Measurements from ENCODE around the gene PPIE.
"Not testable (repeated sequence)": the region's sequence is repeated elsewhere in the genome, so short reads cannot be mapped to it uniquely, and the experiment has no call there.

The PPIE gene

GRCh38 chr1:39779821-39780220 lies 41.1 kb downstream of the PPIE start:
- DNase-seq, result no peak

GRCh38 chr1:39781349-39781715 lies 42.6 kb downstream of the PPIE start:
- DNase-seq, result no peak

DNA sequence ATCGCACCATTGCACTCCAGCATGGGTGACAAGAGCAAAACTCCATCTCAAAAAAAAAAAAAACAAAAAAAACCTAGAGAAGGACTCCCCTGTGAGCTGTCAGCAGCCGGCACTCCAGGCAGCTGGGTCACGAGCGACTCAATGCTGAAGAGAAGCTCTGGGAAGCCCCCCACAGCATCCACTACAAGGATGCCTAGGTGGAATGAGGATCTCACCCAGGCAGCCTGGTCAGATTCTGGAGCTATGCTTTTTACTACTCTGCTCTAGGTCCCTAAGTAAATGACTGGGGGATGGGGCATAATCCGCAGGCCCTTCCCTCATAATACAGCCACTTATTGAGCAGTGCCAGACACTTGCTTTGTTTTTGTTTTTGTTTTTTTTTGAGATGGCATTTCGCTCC lies 43.4 kb downstream of the PPIE start:
- DNase-seq, result no peak

DNA sequence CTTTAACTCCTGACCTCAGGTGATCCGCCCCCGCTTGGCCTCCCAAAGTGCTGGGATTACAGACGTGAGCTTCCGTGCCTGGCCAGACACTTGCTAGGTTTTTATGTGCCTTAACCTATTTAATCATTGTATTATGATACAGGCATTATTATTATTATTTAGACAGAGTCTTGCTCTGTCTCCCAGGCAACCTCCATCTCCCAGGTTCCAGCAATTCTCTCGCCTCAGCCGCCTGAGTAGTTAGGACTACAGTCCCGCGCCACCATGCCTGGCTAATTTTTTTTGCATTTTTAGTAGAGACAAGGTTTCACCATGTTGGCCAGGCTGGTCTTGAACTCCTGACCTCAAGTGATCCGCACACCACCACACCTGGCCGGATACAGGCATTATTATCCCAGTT lies 44.0 kb downstream of the PPIE start:
- not testable (repeated sequence) for DNase-seq

- DNase-seq, result not testable (repeated sequence)
Measured at GRCh38 chr1:39786303-39787107, 47.8 kb downstream of the PPIE start.

GRCh38 chr1:39787108-39787375 lies 48.4 kb downstream of the PPIE start:
- not testable (repeated sequence) for DNase-seq

DNA sequence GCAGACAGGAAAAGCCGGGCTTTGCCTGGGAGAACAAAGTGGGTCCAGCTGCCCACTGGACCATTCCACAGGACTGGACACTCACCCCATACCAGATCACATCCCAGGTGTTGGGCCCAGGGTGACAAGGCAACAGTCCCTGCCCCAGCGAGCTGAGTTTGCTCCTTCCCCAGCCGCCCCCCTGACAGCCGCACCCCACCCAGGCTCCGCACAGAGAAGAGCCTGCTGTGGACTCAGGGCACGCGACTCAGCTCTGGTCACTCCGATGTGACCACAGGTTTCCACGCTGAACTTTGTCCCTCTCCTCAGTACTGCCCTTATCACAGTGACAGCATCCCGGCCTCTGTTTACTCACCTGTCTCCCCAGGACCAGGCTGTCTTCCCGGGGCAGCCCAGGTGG lies 48.8 kb downstream of the PPIE start:
- no peak for DNase-seq

GRCh38 chr1:39787964-39788363 lies 49.3 kb downstream of the PPIE start:
- not testable (repeated sequence) for DNase-seq

- no peak for DNase-seq
Measured at GRCh38 chr1:39788426-39788757, 49.7 kb downstream of the PPIE start.

DNA sequence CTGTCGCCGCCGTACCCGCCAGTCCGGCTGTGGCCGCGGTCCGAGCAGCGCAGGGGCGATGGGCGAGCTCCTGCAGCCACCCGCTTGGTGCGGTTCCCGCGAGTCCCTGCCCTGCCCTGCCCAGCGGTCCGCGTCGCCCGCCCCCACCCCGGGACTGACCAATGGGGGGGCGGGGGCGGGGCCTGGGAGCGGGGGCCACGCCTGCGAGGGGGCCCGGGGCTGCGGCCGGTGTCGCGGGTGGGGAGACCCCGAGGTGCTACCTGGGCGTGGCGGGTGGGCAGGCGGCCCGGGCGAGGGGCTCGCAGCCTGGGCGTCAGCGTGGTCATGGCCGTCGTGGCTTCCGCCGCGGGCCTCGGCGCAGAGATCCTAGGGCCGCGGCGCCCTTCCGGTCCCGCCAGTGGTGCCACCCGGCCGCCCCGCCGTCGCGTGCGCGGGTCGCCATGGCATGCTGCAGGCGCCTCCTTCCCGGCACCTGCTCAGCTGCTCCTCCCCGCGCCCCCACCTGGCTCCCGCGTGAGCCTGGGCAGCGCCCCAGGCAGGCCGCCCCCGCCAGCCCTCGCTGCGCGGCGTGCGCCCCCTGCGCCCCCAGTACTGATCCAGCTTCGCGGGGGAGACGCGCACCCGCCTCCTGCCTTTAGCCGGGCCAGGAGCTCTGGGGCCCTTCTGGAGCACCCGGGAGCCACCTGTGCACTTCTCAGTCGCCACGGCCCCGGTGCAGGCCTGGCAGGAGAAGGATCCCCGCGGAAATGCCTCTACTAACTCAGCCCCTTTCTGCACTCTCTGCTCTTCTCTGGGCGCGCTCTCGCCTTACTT lies 50.3 kb downstream of the PPIE start, which contains the start of gene BMP8B:
Gene BMP8B, minus strand, starts transcription at position 108 of the 813 bp plus-strand sequence. CDS start 380 bp downstream, outside the sequence.
- peak; percentile 25 to 32 for DNase-seq

- no peak for DNase-seq
Measured at GRCh38 chr1:39789571-39790110, 51.0 kb downstream of the PPIE start.

- no peak for DNase-seq
Measured at GRCh38 chr1:39791838-39792237, 53.2 kb downstream of the PPIE start.

DNA sequence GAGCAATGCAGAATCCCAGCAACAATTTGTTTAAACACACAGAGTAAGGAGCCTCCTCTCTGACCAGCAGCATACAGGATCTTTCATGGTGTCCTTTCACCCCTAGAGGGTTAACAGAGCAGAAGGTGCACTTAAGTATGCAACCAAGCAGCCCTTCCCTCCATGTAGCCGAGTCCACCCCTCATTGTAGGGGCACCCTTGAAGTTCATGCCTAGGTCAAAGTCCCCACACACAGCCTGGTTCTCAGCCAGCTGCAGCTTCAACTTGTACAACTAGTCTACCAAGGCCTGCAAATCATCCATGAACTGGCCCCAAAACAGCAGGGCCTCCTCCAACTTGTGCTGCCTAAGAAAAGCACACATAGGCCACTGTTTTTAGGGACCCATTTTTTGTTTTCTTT lies 57.0 kb downstream of the PPIE start:
- DNase-seq, result no peak

DNA sequence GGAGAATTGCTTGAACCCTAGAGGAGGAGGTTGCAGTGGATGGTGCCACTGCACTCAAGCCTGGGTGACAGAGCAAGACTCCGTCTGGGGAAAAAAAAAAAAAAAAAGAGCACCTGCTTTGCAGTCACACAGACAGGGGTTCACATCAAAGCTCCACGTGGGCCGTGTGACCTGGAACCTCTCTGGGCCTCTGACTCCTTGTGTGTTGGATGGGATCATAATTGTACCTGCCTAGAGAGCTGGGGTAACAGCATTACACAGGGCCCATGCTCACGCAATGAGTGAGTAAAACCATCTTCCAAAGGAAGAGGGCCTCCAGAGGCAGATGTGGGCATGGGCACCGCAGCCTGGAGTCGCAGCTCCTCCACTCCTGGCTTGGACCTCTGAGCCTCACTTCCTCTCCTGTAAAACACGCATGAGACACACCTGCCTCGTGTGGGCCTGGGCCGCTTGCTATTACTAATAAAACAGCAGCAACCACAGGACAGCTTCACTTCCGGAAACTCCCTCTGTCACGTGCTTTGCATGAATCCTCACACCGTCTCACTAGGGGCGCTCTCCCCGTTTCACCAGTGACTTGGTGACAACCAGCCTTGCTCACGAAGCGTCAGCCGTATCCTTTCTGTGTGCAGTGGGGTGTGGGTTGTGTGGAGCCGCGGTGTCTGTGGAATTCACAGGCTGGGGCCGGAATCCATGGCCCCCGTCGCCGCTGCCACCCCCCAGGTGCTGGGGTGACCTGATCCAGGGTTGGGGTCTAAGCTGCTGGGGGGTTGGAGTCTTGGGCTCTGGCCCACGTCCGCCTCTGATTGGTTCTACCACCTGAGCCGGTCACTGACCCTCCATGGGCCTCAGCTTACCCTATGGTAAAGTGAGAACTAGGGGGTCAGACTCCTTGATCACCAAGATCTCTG lies 60.4 kb downstream of the PPIE start:
- peak; percentile 77 to 91 for DNase-seq

DNA sequence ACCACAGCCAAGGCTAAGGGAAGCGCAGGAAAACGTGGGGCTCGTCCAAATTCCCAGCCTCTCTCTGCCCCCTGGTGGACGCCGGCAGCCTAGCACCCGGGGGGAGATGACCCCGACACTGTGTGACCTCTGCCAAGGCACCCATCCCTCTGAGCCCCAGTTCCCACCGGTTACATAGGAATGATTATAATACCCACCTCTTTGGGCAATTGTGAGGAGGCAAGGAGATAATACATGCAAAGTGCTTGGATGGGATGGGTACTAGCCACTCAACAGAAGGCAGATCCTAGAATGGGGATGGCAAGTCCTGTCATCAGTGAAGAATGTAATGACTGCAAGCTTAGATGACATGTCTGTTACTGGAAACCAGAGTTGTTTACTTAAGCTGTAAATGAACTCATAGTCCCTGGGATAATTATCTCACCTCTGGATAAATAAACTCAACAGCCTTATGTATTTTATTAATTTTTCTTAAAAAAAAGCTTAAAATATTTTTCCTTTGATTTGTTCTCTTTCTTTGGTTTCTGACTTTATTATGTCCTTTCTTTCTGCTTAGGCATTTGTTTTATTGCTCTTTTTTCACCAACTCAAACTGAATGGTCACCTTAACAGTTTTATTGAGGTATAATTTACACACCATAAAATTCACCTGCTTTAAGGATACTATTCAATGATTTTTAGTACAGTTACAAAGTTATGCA lies 61.2 kb downstream of the PPIE start:
- DNase-seq, result peak; percentile 56 to 71

DNA sequence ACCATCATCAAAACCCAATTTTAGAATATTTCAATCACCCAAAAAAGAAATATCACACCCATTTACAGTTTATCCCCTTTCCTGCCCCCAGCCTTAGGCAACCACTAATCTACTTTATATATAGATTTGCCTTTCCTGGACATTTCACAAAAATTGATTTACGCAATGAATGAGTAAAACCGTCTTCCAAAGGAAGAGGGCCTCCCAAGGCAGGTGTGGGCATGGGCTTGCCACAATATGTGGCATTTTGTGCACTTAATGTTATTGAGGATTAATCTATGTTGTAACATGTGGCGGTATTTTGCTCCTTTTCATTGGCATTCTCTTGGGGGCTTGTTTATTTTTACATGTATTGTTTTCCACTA lies 61.8 kb downstream of the PPIE start:
- no peak for DNase-seq

DNA sequence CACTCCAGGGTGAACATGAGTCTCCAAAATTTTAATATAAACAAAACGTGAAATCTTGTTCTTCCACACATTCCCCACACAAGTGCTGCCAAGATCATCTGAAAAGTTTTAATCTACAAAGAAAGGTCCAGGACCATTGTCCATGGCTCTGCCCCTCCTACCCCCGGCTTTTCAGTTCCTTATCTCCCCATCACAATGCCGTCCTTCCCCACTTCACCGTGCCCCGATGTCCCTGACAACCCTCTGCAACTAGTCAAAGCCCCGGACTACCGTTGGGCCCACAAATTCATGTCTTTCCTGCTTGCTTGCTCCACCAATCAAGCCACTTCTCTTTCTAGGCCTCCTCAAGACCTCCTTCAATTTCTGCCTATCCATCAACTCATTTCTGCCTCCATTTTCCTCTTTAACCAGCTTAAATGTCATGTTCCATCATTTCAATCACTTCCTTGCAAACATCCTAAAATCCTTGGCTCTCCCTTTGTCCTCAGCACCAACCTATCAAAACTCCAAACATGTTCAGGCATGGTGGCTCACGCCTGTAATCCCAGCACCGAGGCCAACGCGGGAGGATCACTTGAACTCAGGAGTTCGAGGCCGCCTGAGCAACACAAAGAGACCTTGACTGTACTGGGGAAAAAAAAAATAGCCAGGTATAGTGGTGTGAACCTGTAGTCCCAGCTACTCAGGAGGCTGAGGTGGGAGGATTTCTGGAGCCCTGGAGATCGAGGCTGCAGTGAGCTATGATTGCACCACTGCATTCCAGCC lies 64.0 kb downstream of the PPIE start:
- DNase-seq, result no peak

- DNase-seq, result no peak
Measured at GRCh38 chr1:39805385-39805784, 66.7 kb downstream of the PPIE start.

DNA sequence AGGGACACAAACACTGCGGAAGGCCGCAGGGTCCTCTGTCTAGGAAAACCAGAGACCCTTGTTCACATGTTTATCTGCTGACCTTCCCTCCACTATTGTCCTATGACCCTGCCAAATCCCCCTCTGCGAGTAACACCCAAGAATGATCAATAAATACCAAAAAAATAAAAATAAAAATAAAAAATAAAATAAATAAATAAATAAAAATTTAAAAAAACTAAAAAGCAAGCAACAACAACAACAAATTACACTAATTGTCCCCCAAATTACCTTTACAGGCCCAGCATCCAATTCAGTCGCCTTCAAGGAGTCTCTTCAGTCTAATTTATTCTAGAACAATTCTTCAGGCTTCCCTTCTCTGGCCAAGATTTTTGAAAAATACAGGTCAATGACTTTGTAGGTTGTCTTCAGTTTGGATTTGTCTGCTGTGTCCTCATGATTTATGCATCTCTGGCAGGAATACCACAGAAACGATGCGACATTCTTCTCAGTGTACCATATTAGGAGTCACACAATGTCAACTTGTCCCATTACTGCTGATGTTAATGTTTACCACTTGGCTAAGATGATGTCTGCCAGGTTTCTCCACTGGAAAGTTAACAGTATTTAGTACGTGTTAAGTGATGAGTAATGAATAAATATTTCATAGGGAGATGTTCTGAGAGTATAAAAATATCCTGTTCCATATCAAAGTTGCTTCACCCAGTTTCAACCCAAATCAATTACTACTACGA lies 70.3 kb downstream of the PPIE start:
- DNase-seq, result no peak

- DNase-seq, result no peak
Measured at GRCh38 chr1:39812913-39813312, 74.2 kb downstream of the PPIE start.

All from stimulated activated CD4-positive, alpha-beta T cell treated with anti-CD3 and anti-CD28 coated beads, Interleukin-4, amount 100 ng/mL, for 4 hours (primary cell).